HG02885 (cell line): Measurements from ENCODE around the gene TCAF1.

Experiments
- ATAC-seq: cut with Tn5 transposase; IDR thresholded peaks from one replicate; pipeline ENCODE4 v1.9.1; 2021; ENCODE audit warnings: mild to moderate bottlenecking; ENCODE audit not compliant: unreplicated experiment, poor library complexity

TCAF1 gene, protein sequence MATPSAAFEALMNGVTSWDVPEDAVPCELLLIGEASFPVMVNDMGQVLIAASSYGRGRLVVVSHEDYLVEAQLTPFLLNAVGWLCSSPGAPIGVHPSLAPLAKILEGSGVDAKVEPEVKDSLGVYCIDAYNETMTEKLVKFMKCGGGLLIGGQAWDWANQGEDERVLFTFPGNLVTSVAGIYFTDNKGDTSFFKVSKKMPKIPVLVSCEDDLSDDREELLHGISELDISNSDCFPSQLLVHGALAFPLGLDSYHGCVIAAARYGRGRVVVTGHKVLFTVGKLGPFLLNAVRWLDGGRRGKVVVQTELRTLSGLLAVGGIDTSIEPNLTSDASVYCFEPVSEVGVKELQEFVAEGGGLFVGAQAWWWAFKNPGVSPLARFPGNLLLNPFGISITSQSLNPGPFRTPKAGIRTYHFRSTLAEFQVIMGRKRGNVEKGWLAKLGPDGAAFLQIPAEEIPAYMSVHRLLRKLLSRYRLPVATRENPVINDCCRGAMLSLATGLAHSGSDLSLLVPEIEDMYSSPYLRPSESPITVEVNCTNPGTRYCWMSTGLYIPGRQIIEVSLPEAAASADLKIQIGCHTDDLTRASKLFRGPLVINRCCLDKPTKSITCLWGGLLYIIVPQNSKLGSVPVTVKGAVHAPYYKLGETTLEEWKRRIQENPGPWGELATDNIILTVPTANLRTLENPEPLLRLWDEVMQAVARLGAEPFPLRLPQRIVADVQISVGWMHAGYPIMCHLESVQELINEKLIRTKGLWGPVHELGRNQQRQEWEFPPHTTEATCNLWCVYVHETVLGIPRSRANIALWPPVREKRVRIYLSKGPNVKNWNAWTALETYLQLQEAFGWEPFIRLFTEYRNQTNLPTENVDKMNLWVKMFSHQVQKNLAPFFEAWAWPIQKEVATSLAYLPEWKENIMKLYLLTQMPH

DNA sequence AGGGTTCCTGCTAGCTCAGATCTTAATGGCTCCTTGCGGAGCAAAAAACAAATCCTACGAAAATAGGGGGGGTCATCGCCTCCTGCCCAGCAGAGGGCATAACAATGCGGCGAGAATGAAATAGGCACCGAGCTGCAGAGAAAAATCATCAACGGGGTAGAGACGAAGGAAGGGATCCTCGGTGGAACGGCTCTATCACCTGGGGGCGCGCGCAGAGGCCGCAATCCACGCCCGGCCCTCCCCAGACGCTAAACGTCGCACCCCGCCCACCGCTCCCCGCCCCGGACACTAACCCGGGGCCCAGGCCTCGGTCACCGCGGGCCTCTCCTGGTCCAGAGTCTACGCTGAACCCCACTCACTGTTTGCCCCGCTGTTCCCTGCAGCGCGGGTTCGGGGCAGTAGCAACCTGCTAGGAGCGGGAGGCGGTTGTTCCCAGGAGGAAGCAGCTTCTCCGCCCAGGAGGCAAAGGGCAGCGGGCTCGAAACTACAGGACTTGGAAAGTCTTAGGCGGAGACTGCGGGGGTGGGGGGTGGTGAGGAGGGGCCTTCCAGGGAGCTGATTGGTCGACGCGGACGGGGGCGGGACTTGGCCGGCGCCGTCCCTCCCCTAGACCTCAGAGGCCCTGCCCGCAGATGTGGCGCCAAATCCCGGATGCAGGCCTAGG is at the start of gene TCAF1:
Gene TCAF1, minus strand, starts transcription at position 509 of the 664 bp plus-strand sequence. CDS start 25,568 bp downstream, outside the sequence.
- peak; percentile 92 for ATAC-seq

DNA sequence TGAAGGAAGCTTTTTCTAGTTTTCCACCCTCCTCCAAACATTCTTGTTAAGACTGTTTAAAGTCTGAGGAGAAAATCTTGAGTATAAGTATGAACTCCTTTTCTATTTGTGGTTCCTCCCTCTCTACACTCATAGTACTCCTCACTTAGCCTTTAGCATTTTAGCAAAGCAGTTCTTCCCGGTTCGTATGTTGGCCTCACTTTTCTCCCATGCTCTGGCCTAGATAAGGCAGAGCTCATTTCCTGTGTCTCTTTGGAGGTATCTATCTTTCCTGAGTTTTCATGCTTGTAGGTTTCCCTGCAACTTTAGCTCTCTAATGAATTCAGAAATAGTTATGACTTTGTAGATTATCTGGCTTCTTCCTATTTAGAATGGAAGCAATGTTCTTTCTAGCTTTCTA is 46.8 kb upstream of the TCAF1 start:
- no peak for ATAC-seq

GRCh38 chr7:143947111-143947510 is 45.1 kb upstream of the TCAF1 start:
- ATAC-seq, result no peak

GRCh38 chr7:143945423-143945822 is 43.4 kb upstream of the TCAF1 start:
- no peak for ATAC-seq

- ATAC-seq, result no peak
Observed at GRCh38 chr7:143938379-143939243, 36.6 kb upstream of the TCAF1 start.

DNA sequence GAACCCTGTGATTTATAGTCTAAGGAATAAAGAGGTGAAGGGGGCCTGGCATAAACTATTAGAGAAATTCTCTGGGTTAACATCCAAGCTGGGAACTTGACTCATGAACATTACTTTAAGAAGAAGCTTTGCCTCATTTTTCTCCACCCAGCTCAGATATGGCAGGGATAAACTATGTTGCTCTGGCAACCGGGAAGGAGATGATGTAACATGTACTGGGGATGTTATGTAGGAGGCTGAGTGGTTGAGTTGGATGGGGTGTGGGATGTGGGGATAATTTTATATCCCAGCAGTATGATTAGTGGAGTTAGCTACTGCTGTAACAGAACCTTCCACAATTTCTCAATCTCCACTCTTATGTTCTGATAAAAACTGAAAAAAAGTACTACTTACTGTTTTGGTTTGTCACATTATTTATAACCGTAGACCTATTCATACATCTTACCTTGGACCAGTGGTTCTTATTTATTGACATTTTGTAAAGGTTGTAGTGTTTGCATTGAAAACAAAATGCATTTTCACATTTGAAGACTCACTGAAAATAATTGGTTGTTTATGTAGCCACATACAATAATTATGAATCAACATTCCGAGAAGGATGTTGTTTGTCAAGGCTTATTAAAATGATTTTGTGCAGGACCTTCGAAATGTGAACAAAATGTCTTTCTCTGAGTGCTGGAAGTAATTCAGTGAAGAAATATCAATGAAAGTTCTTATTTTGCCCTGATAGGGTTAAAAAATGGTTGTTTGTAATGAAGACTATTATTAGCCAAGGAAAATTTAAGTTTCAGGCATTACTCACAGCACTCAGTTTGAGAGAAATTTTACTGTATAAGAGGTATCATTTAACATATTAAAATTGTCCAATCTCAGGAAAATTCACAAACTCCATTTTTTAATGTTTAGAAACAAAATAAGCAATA is 34.4 kb upstream of the TCAF1 start:
- ATAC-seq, result no peak

GRCh38 chr7:143934526-143935325 is 32.8 kb upstream of the TCAF1 start, which contains the start of gene OR2F2:
TSS of gene OR2F2 (plus strand) at chr7:143935233. CDS start at chr7:143935233, 0 bp downstream.
- no peak for ATAC-seq

GRCh38 chr7:143931739-143932138 is 29.8 kb upstream of the TCAF1 start:
- ATAC-seq, result no peak

DNA sequence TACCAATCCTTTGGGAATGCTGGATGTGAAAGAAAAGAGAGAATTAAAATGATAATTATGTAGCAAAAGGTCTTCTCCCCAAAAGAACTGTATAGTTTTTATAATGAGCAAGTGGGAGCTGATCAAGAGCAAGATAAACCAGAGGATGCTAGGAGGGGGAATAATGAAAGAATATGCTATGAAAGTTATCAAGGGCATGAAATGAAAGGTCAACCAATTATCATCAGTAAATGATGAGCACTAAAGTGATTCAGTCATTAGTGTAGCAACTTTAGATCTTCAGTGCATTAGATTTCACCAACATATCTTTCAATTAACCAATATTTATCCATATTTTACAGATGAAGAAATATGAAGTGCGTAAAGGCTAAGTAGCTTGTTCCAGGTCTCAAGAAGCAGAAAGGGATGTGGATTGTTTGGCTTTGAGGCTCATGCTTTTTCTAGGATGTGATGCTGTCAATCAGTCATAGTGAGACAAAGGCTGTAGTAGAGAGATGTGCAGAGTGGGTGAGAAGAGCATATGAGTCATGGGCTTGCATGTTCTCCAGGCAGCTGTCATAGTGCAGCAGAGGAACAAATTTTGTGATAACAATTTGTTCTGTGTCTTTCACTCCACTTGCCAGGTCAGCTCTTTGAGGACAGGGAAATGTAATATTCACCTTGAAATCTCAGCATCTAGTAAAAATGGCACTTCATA is 27.4 kb upstream of the TCAF1 start:
- peak; percentile 70 for ATAC-seq

DNA sequence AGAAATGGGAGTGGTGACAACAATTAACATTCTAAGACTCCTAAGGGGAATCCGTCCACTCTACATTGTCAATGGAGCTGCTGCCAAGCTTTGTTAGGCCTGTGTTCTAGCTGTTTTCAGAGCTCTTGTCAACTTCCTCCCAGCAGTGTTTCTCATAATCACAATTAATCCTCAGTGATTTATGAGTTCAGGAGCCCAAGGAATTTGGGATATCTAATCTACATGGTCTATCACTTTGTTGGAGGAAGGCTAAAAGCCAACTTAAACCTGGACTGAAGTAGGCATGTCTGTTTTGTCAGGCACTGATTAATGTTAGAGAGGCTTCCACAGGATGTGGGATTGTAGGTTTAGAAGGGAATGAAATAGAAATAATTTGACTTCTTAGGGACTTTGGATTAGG is 22.9 kb upstream of the TCAF1 start:
- ATAC-seq, result no peak

GRCh38 chr7:143914938-143915652 is 13.1 kb upstream of the TCAF1 start:
- ATAC-seq, result no peak

- no peak for ATAC-seq
Observed at GRCh38 chr7:143913945-143914615, 12.1 kb upstream of the TCAF1 start.

GRCh38 chr7:143910473-143911248 is 8.7 kb upstream of the TCAF1 start:
- no peak for ATAC-seq

GRCh38 chr7:143909863-143910262 is 7.9 kb upstream of the TCAF1 start:
- no peak for ATAC-seq

DNA sequence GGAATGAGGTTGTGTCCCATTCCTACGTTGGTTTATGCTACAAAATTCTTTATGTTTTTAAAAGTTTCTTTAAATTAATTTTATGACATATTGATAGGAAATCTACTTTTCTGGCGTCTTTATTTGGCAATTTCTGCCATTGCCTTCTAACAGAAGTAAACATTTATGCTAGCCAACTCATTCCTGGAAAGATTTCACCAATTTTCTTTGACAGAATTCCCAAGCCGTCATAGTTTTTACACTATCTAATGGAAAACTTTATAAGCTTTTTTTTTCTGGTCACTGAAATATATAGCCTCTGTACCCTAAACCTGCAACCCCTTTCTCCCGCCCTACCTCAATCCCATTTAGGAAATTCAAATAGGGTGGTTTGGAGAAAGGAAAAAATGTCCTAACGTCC is 6.1 kb upstream of the TCAF1 start:
- no peak for ATAC-seq
